ENCODE data around the gene TTC7B.

TTC7B gene

DNA sequence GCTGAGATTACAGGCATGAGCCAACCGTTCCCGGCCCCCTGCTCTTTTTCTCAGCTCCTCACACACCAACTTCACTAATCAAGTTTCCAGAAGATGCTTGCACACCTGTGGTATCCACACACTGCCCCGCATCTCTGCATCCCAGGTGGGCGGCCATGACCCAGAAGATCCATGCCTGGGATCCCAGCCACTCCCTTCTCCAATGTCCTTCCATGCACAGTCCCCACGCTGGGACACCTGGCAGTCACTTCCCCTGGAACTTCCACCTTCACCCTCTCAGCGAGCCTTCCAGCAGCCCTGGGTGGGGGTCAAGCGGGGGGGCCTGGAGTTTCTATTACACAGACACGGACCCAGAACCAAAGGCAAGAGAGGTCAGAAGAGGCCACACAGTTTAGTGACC is 311.6 kb downstream of the TTC7B start:
- no peak for DNase-seq

DNA sequence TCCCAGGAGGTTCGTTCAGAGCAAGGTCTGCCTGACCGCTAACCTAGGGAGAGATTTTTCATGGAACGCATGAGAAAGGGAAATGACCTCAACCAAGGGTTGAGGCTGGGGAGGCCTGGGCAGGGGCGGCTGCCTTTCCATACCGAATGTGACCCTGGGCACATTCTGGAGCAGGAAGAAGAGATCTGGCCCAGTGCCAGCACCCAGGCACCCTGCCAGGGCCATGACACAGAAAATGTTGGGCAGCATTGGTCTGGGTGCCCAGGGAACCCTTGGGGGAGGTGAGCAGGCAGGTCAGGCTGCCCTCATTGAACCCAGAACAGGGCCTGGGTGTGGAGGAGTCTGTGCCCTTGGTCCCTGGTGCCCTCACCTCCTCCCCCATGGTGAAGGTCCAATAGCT is 312.6 kb downstream of the TTC7B start:
- DNase-seq, result peak in 1 of 4 experiments; percentile 12

DNA sequence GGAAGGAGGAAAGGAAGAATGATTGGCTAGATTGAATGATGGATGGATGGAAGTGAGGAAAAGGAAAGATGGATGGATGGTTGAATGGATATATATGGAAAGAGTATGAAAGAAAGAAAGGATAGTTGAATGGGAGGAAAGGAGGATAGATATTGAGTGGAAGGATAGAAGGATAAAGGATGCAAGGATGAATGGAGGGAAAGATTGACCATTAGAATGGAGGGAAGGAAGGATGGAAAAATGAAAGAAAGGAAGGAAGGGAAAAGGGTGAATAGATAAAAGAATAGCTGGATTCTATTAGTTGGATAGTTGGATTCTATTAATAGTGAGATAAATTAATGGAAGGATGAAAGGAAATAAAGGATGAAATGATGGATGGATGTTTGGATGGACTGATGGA is 313.5 kb downstream of the TTC7B start:
- DNase-seq, result no peak

DNA sequence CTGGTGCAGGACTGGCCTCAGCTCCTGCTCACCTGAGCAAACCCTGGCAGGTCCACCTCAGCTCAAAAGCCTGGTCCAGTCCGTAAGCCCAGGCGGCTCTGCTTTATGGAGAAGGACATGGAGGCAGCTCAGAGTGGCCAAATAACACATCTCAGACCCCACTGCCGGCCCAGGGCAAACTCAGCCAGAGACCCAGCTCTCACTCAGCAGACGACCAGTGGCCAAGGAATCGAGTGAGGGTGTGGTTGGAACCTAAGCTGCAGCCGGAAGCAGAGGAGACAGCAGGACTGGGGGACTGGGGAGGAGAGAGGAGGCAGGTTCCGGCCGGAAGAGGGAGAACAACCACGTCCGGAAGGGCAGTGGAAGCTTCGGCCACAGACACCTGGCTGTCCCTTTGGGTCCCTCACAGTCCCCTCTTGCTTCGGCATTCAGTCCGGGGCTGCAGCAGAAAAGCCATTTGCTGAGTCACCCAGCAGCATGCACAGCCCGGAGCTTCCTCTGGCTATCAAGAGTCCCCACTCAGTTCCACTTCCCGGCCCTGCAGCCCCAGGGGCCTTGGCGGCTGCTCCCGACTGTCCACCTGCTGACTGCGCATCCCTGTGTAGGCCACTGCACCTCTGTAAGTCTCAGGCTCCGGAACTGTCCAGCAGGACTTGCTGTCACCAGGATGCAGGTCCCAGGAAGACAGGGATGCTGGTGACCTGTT is 315.4 kb downstream of the TTC7B start:
- peak; percentile 24 to 51 (median 38) for DNase-seq

DNA sequence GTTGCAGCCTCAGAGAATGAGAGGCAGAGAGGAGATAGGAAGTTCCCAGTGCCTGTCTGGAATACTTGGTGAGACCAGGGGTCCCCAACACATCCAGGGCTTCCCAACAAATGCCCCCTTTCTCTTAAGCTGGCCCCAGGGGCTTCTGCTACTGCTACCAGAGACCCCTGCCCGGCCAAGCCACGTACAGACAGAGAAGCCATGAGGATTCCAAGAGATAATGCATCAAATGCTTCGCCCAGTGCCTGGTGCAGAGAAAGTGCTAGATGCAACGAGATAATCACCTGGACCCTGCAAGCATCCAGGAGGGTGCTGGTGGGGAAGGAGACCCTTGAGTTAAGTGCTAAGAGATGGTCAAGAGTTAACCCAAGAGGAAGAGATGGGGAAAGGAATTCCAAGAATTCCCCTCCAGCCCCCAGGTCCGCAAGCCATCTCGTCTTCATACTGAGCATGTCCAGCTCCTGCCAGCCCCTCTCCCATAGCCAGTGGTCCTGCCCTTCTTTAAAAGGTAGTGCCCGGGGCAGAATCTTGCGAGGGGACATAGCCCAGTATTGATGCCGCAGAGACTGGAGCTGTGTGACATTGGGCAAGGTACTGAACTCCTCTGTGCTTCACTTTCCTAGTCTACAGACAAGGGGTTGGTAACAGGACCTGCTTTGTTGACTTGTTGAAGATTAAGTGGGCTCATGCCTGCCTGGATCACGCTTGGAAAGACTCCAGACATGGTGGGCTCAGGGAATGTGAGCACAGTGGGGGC is 316.1 kb downstream of the TTC7B start:
- no peak for DNase-seq

DNA sequence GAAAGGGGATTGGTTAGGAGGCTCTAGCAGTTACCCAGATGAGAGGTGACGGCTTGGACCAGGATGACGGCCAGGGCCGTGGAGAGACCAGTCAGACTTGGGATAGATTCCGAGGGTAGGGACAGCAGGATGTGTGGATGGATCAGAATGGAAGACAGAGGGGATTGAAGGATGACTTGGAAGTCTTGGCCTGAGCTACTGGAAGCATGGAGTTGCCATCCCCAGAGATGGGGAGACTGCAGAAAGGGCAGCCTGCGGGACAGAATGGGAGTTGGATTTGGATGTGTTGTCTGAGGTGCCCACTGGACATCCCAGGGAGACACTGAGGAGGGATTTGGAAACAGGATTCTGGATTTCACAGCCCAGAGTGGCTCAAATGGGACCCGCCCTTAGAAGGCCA is 317.1 kb downstream of the TTC7B start:
- no peak for DNase-seq

DNA sequence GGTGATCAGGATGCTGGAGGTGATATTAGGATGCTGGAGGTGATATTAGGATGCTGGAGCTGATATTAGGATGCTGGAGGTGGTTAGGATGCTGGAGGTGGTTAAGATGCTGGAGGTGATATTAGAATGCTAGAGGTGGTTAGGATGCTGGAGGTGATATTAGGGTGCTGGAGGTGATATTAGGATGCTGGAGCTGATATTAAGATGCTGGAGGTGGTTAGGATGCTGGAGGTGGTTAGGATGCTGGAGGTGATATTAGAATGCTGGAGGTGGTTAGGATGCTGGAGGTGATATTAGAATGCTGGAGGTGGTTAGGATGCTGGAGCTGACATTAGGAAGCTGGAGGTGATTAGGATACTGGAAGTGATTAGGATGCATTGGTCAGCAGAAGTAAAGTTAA is 318.0 kb downstream of the TTC7B start:
- no peak for DNase-seq

DNA sequence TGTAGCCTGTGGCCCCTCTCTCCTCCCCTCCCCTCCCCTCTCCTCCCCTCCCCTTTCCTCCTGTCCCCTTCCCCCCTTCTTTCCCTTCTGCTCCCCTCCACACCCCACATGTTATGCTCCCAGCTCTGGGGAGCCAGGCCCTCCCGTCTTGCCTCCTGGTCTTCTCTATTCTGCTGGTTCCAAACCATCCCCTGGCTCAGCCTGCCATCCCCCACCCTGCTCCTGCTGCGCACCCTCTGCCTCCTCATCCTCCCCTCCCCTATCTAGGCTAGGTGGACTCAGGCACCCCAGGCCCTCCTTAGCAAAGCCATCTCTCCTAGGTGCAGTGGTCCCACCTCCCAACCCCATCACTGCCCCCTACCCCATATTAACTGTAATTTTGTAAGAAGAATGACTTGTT is 319.9 kb downstream of the TTC7B start:
- no peak for DNase-seq

DNA sequence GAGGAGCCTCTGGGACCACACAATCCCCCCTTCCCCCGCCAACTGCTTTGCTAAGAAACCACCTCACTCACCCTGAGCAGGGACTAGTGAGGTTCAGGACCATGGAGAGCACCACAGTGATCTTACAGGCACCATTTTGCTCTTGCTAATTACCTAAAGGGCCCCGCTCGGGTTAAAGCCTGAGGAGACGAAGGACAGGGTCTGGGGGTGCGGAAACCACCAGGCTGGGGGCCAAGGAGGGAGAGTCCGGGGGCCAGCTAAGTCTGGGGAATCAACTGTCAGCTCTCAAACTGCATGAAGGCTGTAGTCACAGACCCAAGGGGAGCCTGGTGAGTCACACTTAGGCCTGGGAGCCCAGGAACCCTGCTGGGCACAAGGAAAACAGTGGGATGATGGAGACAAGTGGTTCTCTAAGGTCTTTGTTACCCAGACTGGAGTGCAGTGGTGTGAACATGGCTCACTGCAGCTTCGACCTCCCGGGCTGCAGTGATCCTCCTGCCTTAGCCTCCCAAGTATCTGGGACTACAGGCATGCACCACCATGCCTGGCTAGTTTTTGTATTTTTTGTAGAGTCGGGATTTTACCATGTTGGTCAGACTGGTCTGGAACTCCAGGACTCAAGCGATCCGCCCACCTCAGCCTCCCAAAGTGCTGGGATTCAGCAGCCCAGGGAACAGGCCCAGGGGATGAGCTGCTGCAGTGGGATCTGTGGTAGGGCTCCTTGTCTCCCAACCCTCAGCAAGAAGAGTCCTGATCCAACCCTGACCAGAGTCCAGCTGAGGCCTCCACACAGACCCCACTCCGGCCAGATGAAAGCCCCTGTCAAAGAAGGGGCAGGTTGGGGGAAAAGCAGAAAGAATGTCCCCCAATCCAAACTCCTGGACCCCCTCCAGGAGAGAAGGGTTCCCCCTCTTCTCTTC is 320.6 kb downstream of the TTC7B start:
- DNase-seq, result peak; percentile 54 to 82 (median 70)

DNA sequence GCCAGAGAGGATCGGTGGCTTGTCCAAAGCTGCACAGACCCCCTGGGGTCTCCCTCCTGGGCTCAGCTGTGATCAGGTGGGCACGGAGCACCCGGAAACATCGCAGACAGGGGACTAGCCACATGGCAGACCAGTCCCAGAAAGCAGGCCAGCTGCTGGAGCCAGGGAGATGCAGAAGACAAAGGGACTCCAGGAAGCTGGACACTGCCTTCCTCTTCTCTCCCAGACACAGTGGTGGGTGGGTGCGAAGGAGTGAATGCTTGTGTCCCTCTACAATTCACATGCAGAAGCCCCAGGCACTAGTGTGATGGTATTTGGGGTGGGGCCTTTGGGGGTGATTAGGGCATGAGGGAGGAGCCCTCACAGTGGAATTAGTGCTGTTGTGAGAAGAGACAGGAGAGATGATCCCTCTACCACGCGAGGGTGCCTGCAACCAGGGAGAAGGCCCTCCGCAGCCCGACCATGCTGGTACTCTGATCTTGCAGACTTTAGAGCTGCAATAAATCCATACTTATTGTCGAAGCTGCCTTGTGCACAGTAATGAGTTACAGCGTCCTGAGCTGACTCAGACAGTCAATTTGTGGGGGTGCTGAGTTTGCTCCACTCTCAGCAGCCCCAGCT is 324.2 kb downstream of the TTC7B start:
- no peak for DNase-seq

DNA sequence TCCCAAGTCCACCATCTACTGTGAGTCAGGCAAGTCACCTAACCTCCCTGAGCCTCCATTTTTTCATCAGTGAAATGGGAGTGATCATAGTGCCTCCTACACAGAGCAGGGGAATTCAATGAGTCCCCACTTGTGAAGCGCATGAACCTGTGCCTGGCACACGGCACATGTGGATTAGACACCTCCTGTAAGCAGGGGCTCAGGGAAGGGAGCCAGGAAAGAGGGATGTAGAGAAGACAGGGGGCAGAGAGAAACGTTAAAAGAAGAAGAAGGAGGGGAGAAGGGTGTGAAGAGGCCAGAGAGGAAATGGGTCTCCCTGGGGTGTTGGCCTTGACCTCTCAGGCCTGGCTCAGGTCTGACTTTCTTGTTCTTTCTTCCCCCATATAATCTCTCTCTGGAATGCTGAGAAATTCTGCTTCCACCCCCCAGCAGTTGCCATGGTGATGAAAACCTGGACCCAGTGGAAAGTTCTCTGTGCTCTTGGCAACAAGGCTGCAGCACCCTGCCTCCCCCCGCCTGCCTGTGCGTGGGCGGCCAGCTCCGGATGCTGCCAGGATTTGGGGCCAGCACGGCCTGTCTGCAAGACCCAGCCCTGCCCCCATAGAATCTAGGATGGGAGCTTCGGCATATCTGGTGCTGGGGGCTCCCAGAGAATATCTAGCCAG is 324.9 kb downstream of the TTC7B start:
- DNase-seq, result no peak

DNA sequence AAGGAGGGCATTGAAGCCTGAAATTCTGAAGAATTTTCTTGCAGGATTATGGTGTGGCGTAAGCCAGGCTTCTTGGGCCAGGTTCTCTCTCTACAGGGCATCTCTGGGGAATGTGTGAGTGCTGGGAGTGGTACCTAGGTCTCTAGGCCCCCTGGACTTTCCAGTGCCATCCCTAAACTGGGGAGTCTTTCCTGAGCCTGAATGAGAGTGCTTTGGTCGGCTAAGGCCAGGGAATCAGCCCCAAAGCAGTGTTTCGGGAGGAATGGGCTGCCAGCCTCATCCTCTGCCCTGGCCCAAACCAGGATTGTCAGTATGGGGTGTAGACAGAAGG is 325.5 kb downstream of the TTC7B start:
- DNase-seq, result no peak

DNA sequence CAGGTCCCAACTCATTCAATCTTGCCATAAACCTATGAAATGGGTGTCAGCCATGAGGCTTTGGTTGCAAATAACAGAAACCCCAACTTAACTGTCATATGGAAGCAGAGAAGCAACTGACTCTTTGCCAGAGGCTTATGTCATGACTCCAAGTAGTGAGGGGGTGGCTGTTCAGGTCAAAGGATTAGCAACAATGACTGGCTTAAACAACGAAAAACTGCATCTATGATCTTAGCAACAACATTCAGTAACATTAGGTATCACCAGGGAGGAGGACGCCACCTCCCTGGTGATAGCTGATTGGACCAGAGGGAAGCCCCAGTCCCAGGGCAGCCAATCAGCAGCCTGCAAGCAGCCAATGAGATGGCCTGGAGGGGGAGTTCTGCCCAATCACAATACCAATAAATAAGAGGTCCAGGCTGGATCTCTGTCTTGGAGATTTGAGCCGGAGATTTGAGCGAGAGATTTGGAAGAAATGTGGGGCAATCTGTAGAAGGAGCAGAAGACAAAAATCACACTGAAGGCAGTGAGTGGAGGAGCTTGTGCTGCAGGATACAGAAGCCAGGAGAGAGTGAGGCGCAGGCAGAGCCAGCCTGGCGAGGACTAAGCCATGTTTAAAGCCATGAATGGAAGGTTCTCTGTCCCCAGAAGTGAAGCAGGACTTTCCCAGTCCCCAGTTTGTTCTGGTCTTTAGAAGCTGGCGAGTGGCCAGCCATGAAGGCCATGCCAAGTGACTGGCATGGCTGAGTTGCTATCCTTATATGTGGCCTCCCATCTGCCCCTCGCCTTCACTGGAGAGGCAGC is 326.1 kb downstream of the TTC7B start:
- no peak for DNase-seq

DNA sequence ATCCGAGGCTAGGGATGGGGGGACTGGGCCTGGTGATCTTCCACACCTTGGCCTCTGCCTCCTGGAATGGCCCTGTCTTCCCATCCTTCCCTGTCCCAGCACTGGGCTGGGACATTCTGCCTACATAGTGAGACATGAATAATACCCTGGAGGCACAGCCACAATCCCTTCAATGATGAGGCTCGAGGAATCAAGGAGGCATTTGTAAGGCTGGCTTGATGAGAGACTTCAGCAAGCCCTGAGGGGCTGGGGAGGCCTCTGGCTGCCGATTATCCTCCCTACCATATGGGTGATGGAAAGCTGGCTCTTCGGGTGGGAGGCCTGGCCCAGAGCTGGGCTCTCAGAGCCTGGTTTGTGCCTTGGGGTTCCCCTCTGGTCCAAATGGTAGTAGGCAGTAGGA is 326.9 kb downstream of the TTC7B start:
- no peak for DNase-seq

DNA sequence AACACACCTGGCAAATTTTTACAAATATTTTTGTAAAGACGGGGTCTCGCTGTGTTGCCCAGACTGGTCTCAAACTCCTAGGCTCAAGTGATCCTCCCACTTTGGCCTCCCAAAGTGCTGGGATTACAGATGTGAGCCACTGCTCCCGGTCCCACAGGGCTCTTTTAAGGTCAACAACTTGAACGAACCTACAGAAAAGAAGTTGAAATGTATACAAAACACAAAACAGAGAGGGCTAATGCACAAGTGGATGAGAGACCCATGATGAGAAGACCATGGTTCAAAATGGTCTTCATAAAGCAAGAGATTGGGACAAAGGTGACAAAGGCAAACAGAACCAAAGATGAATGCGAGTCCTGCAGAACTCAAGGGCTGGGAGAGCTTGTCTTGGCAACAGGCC is 328.0 kb downstream of the TTC7B start:
- no peak for DNase-seq

DNA sequence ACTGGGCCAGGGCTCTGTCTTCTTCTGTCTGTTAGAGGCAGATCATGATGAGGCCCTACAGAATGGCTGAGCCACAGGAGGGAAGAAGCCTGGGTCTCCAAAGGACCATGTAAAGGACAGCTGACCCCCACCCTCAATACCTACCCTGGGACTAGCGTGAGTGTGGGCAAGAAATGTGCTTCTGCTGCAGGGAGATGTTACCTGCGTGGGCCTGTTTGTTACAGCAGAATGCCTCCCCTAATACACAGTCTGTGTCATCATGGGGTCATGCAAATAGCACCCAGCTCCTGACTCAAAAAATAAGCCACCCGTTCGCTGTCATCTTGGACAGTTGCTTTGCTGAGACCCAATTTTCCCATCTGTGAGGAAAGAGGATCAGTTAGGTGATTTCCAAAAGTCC is 328.8 kb downstream of the TTC7B start:
- no peak for DNase-seq

DNA sequence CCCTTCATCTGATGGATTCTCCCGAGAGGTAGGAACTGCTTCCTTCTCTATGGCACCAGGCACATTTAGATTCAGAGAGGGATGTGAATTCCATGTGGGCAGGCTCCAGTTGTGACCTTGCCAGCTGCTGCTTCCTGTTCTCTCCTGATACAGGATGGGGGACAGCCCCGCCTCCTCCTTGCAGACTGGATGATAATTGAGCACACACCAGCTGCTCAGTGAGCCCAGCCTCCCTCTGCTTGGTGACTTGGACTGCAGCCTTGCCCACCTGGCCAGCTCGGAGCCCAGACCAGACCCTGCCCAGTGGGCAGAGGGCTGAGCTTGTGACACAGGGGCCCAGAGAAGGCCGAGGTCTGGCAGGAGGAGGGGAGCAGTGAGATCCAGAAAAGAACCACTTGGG is 329.2 kb downstream of the TTC7B start:
- DNase-seq, result peak in 1 of 4 experiments; percentile 10

DNA sequence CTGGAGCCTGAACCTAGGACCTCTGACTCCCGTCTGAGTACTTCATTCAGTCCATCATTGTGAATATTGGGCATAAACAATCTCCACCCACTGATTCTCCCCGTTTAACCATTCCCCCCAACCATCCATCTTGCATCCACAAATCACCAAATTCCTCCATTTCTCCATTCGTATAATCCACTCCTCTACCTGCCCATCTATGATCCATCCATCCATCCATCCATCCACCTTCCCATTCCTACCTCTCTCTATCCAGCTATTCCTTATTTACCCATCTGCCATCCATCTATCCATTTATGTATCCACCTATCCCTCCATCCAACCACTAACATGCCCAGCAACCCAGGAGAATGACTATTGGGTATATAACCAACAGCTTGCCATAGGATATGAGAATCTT is 331.9 kb downstream of the TTC7B start:
- DNase-seq, result no peak

DNA sequence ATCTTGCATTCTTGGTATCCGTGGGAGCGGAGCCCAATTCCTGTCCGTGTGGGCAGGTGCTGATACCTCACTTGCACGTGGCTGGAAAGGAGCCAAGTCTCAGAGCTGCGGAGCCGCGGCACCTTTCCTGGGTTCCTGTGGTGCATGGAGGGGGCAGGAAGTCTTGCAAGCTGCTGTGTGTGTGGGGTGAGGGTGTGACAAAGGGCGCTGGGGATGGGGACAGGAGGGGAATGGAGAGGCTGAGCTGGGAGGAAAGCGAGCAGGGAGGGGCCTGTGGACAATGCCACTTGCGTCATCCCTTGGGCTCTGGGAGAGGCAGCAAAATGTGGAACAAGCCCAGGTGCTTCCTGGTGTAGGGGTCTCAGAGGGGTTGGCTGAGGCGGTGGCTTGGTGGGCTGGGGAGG is 332.7 kb downstream of the TTC7B start:
- peak in 1 of 4 experiments; percentile 15 for DNase-seq

DNA sequence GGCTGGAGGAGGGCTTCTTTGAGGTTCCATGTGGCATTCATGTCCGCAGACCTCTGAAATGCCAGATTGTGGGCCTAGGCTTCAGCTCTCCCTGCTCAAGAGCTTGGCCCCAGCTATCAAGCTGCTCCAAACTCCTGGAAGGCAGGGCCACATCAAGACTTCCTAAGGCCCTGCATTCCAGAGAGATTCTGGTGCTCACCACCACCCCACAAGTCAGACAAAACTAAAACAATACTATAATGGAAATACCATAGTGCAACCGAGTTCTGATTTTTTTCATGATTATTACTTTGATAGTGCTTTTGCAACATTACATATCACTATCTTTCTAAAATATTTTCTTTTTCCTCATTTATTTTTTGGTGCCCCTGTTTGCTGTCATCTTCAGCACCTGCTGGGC is 333.1 kb downstream of the TTC7B start:
- DNase-seq, result no peak

DNA sequence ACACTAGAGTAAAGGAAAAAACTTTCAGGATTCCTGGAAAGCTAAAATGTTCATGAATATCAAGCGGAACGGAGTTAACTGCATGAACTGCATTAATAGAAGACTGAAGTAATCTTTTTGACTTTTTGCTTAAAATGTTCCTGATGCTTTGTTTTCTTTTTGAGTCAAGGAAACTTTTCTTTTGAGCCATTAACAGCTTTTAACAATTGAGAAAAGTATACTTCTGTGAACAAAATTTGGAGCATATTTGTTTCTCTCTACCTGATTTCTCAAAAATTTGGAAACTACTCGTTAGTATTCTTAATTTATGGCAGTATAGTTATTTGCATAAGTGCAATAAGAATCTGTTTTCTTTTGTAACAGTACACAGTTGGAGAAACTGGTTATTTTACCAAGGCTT is 340.9 kb downstream of the TTC7B start:
- no peak for DNase-seq
